DMS 273 (cell line): Measurements from ENCODE around the gene ADGRG7.
A peak's percentile ranks its signal among the peaks of the same experiment; 100 is the strongest.

Experiments used
- DNase-seq: peaks from one replicate; lab custom pipeline; 2025; ENCODE audit not compliant: unreplicated experiment; lab: John Stamatoyannopoulos, UW

The ADGRG7 gene

GRCh38 chr3:100600181-100601042 lies 9.0 kb upstream of the ADGRG7 start:
- no peak for DNase-seq

GRCh38 chr3:100602506-100603444 lies 6.6 kb upstream of the ADGRG7 start:
- DNase-seq, result no peak

GRCh38 chr3:100603469-100603868 lies 5.9 kb upstream of the ADGRG7 start:
- peak; percentile 72 for DNase-seq

- DNase-seq, result no peak
Observed at GRCh38 chr3:100605358-100605757, 4.0 kb upstream of the ADGRG7 start.

DNA sequence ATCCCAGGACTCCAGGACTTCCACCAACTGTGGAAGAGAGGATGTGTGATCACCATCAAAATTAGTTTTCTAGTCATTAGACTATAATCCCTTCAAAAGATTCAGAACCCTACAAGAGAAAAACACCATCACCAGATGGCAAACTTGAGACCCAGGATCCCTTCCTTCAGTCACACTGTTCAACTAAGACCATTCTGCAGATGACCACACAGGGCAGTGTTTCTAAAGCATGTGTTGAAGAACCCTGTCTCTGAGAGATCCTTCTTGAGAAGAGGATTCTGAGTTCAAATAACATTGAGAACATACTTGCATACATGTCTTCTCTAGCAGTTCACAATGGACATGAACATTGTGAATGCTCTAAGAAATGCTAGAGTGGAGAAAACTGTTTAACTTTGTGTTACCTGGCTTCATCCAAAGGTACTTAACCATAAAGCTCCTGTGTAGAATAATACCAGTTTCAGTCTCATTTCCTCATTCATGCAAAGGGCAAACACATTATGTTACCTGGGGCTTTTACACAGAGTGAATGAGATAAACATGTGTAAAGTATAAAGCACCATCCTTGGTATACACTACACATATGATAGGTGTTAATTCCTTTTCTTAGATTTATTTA lies 2.4 kb upstream of the ADGRG7 start:
- no peak for DNase-seq

- DNase-seq, result peak; percentile 50
Observed at GRCh38 chr3:100609963-100610362, 562 bp downstream of the ADGRG7 start.

- DNase-seq, result no peak
Observed at GRCh38 chr3:100611221-100611620, 1.8 kb downstream of the ADGRG7 start.

GRCh38 chr3:100613721-100614390 lies 4.5 kb downstream of the ADGRG7 start:
- no peak for DNase-seq

- DNase-seq, result no peak
Observed at GRCh38 chr3:100614941-100615340, 5.5 kb downstream of the ADGRG7 start.

GRCh38 chr3:100615684-100616083 lies 6.3 kb downstream of the ADGRG7 start:
- DNase-seq, result no peak

- DNase-seq, result no peak
Observed at GRCh38 chr3:100621251-100621650, 11.8 kb downstream of the ADGRG7 start.

- DNase-seq, result no peak
Observed at GRCh38 chr3:100627491-100627890, 18.1 kb downstream of the ADGRG7 start.

GRCh38 chr3:100629421-100630127 lies 20.2 kb downstream of the ADGRG7 start:
- DNase-seq, result no peak

DNA sequence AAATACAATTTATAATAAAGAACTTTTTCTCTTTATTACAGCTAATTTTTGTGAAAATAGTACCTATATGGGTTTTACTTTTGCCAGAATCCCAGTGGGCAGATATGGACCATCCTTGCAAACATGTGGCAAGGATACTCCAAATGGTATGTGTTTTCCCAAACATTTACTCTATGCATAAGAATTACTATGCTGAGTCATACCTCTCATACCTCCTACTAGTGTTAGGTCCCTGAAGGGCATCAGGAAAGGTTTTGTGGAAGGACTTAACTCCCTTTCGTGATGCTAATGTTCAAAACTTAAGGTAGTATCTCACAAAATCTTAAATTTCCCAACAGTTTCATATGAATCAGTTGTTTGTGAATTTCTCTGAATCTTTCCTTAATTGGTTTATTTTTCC lies 21.3 kb downstream of the ADGRG7 start:
- DNase-seq, result no peak

DNA sequence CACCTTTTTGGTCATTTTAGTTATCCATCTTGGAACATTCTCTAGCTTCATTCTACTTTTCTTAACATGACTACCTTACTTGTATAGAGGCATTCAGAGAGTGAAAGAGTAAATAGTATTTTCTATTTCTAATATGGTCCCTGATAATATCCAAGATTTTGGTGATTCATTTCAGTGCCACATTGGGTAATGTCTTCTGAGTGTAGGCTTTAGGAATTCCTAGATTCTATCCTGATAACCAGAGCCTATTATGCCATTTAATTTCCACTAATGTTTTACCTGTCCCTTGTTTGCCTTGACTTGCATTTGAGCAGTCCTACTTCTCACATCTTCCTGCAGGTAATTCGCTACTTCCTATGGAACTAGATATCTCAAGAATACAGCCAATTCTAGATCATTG lies 21.8 kb downstream of the ADGRG7 start:
- DNase-seq, result no peak

DNA sequence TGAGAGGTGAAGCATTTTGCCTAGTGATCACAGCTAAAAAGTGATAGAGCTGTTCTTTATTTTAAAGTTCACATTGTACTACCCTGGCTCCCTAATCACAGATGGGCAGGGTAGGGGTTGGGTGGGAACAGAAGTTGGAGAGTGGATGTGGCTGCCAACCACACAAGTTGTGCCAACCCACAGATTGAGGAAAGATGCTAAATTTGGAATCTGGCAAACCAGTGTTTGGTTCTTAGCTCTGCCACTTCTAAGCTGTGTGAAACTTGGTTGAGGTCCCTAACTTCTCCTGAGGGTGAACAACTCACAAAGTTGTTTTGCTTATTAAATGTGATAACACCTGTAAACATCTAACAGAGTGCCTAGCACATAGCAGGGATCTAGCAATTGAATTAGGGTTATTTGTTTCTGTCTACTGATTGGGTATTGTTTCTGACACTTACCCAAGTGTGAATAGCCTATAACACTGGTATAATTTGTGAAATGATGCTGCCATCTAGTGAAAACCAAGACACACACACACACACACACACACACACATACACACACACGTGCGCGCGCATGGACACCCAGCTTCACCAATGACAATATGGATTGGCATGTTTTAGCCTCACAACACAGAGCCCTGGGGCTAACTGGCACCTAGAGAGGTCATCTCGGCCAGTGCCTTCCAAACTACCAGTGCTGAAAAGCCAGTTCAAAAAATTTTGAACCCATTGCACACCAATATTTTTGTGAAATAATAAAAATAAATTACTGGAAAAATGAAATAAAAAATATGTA lies 25.3 kb downstream of the ADGRG7 start:
- DNase-seq, result peak; percentile 59

- no peak for DNase-seq
Observed at GRCh38 chr3:100635273-100635701, 25.9 kb downstream of the ADGRG7 start.

DNA sequence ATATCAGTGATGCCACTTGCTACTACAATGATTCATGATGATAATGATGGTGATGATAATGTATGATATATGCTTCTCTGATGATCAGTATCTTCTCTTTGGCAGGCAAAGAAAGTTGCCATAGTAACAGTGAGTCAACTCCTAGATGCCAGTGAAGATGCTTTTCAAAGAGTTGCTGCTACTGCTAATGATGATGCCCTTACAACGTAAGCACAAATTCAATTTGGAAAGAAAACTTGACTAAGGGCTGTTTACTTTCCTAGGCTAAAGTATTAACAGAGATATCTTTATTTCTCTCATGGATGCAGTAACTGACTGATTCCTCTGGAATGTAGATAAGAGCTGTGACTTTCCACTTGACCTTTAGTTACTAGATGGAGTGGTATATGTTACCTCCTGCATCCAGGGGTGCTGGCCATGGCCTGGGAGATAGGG lies 27.8 kb downstream of the ADGRG7 start:
- no peak for DNase-seq

GRCh38 chr3:100640633-100641032 lies 31.2 kb downstream of the ADGRG7 start:
- DNase-seq, result no peak
